Lung (tissue), 12 donors: Measurements from ENCODE around the gene HIP1R. TPM values are rescaled to one million over a fixed set of nuclear protein-coding genes. Genes with fewer than 3 reads are reported as not detected.
"Not testable (repeated sequence)": the region's sequence is repeated elsewhere in the genome, so short reads cannot be mapped to it uniquely, and the experiment has no call there.

ENCODE experiments used
- ATAC-seq: fragments of 200-7000 bp; cut with Tn5 transposase; one replicate; pipeline ENCODE4 v1.9.1; 2020; ENCODE audit warnings: moderate number of reproducible peaks; ENCODE audit not compliant: insufficient read depth, low FRiP score
- DNase-seq, 3 donors: peaks; one replicate each; pipeline ENCODE4 v3.0.0-alpha.2; 2013 to 2017
- H3K27ac ChIP-seq, 2 donors: one replicate each; pipeline ENCODE4 v1.5.1; 2013; ENCODE audit warnings: mild to moderate bottlenecking in 2 of 2, moderate library complexity in 2 of 2, control low read depth in 1 of 2, inconsistent platforms in 1 of 2, low read depth in 1 of 2, low read length in 1 of 2
- H3K27me3 ChIP-seq, 3 donors: one replicate each; pipeline ENCODE4 v1.5.1; 2013; ENCODE audit warnings: low read length in 2 of 3; ENCODE audit not compliant: control insufficient read depth in 3 of 3, insufficient read depth in 3 of 3
- H3K36me3 ChIP-seq, 4 donors: one replicate each; pipeline ENCODE4 v1.5.1; 2013; ENCODE audit warnings: low read length in 4 of 4, mild to moderate bottlenecking in 1 of 4, moderate library complexity in 1 of 4; ENCODE audit not compliant: control insufficient read depth in 4 of 4, insufficient read depth in 4 of 4
- H3K4me1 ChIP-seq, 5 donors: one replicate each; pipeline ENCODE4 v1.5.1; 2013; ENCODE audit warnings: low read length in 5 of 5, mild to moderate bottlenecking in 2 of 5, moderate library complexity in 1 of 5; ENCODE audit not compliant: control insufficient read depth in 5 of 5, insufficient read depth in 5 of 5
- H3K4me3 ChIP-seq: one replicate; pipeline ENCODE4 v1.5.1; 2013; ENCODE audit warnings: mild to moderate bottlenecking, control low read depth, moderate library complexity
- H3K9ac ChIP-seq, 2 donors: one replicate each; pipeline ENCODE4 v1.5.1; 2013; ENCODE audit warnings: low read length in 2 of 2, control low read depth in 1 of 2; ENCODE audit not compliant: insufficient read depth in 1 of 2
- H3K9me3 ChIP-seq, 4 donors: one replicate each; pipeline ENCODE4 v1.5.1; 2013; ENCODE audit warnings: low read length in 3 of 4, mild to moderate bottlenecking in 1 of 4, moderate library complexity in 1 of 4; ENCODE audit not compliant: control insufficient read depth in 4 of 4, insufficient read depth in 3 of 4
- CTCF ChIP-seq: IDR thresholded peaks from 2 replicates; pipeline ENCODE4 v1.5.1; 2012; ENCODE audit warnings: mild to moderate bottlenecking; ENCODE audit errors: control extremely low read depth, extremely low read depth
- WGBS, 2 donors: extraction: QIAGEN DNeasy Blood & Tissue Kit; methylation state at CpG; one replicate each; pipeline ENCODE4 v1.1.7; 2013; 5-methylcytosine and 5-hydroxymethylcytosine counted together
- polyA plus RNA-seq, 2 donors: library from polyadenylated mRNA; stranded (reverse); fragments of 200-250 nt; gene quantifications; one replicate each; pipeline ENCODE4 v1.2.1, GENCODE V29; 2013
- total RNA-seq, 2 donors: library from RNA; depleted of rRNA in 1 of 2; stranded (reverse); fragments of >200 nt in 1 of 2; gene quantifications; one replicate each; pipeline ENCODE4 v1.2.1, GENCODE V29; 2014 to 2021
- donor health status: control.
- donor health status: control.
- donor health status: Bipolar disorder and iron deficiency.
- donor health status: healthy.
- donor health status: DM: yes; HTN: yes; CAD: no.

Gene HIP1R
- total and polyA plus RNA-seq, 4 donors: 33.8 to 56.3 (median 35.4) TPM

GRCh38 chr12:122903693-122904034 lies 68.4 kb downstream of the HIP1R start:
- DNase-seq: no peak
- Histone ChIP-seq H3K27ac (no peak overlapping the region), H3K4me1 (no peaks in the 10 kb centered on the region), H3K9me3 (no peaks in the 10 kb centered on the region), H3K4me3 (no peak overlapping the region), H3K27me3 (no peaks in the 10 kb centered on the region), H3K9ac (no peak overlapping the region), H3K36me3 (no peaks in the 10 kb centered on the region)
- 68 to 72% methylated on average over 7 of the region's 7 CpGs for WGBS, 2 donors
- TF ChIP-seq CTCF: no peak
- ATAC-seq: no peak

GRCh38 chr12:122905258-122905657 lies 70.0 kb downstream of the HIP1R start:
- not testable (repeated sequence) for ATAC-seq, H3K4me3 ChIP-seq, H3K27ac ChIP-seq, DNase-seq, H3K27me3 ChIP-seq, H3K9me3 ChIP-seq, H3K4me1 ChIP-seq, H3K36me3 ChIP-seq, H3K9ac ChIP-seq
- 94 to 98% methylated on average over 5 of the region's 5 CpGs for WGBS, 2 donors

- H3K9ac ChIP-seq: no peak overlapping the region
- ATAC-seq (no peak), DNase-seq (no peak)
- WGBS, 2 donors: 87 to 94% methylated on average over 6 of the region's 6 CpGs
- H3K4me1 ChIP-seq: peaks cover 0 to 2% (median 0%) of the 10 kb centered on the region in 5 donors
- H3K36me3 ChIP-seq: no peaks in the 10 kb centered on the region
- no peaks in the 10 kb centered on the region for H3K27me3 ChIP-seq
- no peak overlapping the region for H3K4me3 ChIP-seq
- no peak overlapping the region for H3K27ac ChIP-seq
- H3K9me3 ChIP-seq: no peaks in the 10 kb centered on the region
- TF ChIP-seq CTCF: no peak
Observed at GRCh38 chr12:122908915-122909314, 73.7 kb downstream of the HIP1R start.

GRCh38 chr12:122909442-122910288 lies 74.4 kb downstream of the HIP1R start:
- Histone ChIP-seq H3K4me1 (peaks cover 0 to 2% (median 0%) of the 10 kb centered on the region in 5 donors), H3K27me3 (no peaks in the 10 kb centered on the region), H3K36me3 (no peaks in the 10 kb centered on the region), H3K9me3 (no peaks in the 10 kb centered on the region), H3K27ac (peak overlapping the region in 1 of 2 donors; percentile 30), H3K9ac (no peak overlapping the region), H3K4me3 (no peak overlapping the region)
- ATAC-seq (no peak), DNase-seq (no peak)
- no peak for TF ChIP-seq CTCF
- WGBS, 2 donors: 66 to 72% methylated on average over 12 of the region's 12 CpGs

Other genes with a start within 250 kb of the HIP1R start
- 1 to 10 TPM; 5.9 to 7.1 TPM for gene HCAR2, start 132.1 kb upstream of the HIP1R start, total RNA-seq
- gene HCAR2, start 132.1 kb upstream of the HIP1R start, polyA plus RNA-seq: 10 to 100 TPM in 1 of 2 donors, 1 to 10 TPM in 1; 1.4 to 31.4 TPM
- gene HCAR3, start 118.6 kb upstream of the HIP1R start, total RNA-seq: 10 to 100 TPM in 1 of 2 donors, 1 to 10 TPM in 1; 2.5 to 10.4 TPM
- gene HCAR3, start 118.6 kb upstream of the HIP1R start, polyA plus RNA-seq: 10 to 100 TPM in 1 of 2 donors, under 1 TPM in 1; 0.47 to 52.6 TPM
- gene HCAR1, start 104.6 kb upstream of the HIP1R start, total RNA-seq: 1 to 10 TPM in 1 of 2 donors, under 1 TPM in 1; 0.31 to 2.2 TPM
- gene HCAR1, start 104.6 kb upstream of the HIP1R start, polyA plus RNA-seq: under 1 TPM; 0.29 to 0.37 TPM
- gene DENR, start 82.6 kb upstream of the HIP1R start, total RNA-seq: 10 to 100 TPM; 31.3 to 40.2 TPM
- gene DENR, start 82.6 kb upstream of the HIP1R start, polyA plus RNA-seq: 10 to 100 TPM; 19.5 to 19.9 TPM
- under 1 TPM; 0.37 to 0.97 TPM for gene CCDC62, start 60.9 kb upstream of the HIP1R start, total RNA-seq
- gene CCDC62, start 60.9 kb upstream of the HIP1R start, polyA plus RNA-seq: under 1 TPM; 0.08 to 0.14 TPM
- 10 to 100 TPM; 43.1 to 44.1 TPM for gene VPS37B, start 60.7 kb downstream of the HIP1R start, total RNA-seq
- gene VPS37B, start 60.7 kb downstream of the HIP1R start, polyA plus RNA-seq: 10 to 100 TPM; 31.0 to 41.5 TPM
- 1 to 10 TPM; 6.7 to 7.5 TPM for gene ABCB9, start 131.0 kb downstream of the HIP1R start, total RNA-seq
- gene ABCB9, start 131.0 kb downstream of the HIP1R start, polyA plus RNA-seq: 1 to 10 TPM; 2.7 to 2.9 TPM
- 10 to 100 TPM; 11.4 to 30.1 TPM for gene OGFOD2, start 139.8 kb downstream of the HIP1R start, total RNA-seq
- gene OGFOD2, start 139.8 kb downstream of the HIP1R start, polyA plus RNA-seq: 10 to 100 TPM; 17.3 to 19.7 TPM
- 100 to 1,000 TPM in 1 of 2 donors, 10 to 100 TPM in 1; 83.6 to 186 TPM for gene ARL6IP4, start 145.2 kb downstream of the HIP1R start, total RNA-seq
- 100 to 1,000 TPM; 197 to 354 TPM for gene ARL6IP4, start 145.2 kb downstream of the HIP1R start, polyA plus RNA-seq